Stomach smooth muscle (tissue), 2 donors: ENCODE data around the gene FAM25A.
"Not testable (repeated sequence)": the region's sequence is repeated elsewhere in the genome, so short reads cannot be mapped to it uniquely, and the experiment has no call there.

ENCODE experiments used
- H3K27ac ChIP-seq: one replicate; pipeline ENCODE4 v1.7.0; 2013; ENCODE audit warnings: mild to moderate bottlenecking, low read length, inconsistent platforms
- H3K27me3 ChIP-seq, 2 donors: one replicate each; pipeline ENCODE4 v1.7.0; 2013; ENCODE audit warnings: low read length in 2 of 2; ENCODE audit not compliant: insufficient read depth in 2 of 2, control insufficient read depth in 1 of 2
- H3K36me3 ChIP-seq, 2 donors: one replicate each; pipeline ENCODE4 v1.7.0; 2013; ENCODE audit warnings: low read length in 2 of 2; ENCODE audit not compliant: control insufficient read depth in 2 of 2, insufficient read depth in 2 of 2
- H3K4me1 ChIP-seq: one replicate; pipeline ENCODE4 v1.7.0; 2013; ENCODE audit warnings: low read length; ENCODE audit not compliant: control insufficient read depth, insufficient read depth
- H3K4me3 ChIP-seq, 2 donors: one replicate each; pipeline ENCODE4 v1.7.0; 2013; ENCODE audit warnings: low read length in 2 of 2
- H3K9ac ChIP-seq, 2 donors: one replicate each; pipeline ENCODE4 v1.7.0; 2013; ENCODE audit warnings: low read length in 2 of 2, mild to moderate bottlenecking in 1 of 2
- H3K9me3 ChIP-seq, 2 donors: one replicate each; pipeline ENCODE4 v1.7.0; 2013; ENCODE audit warnings: low read length in 2 of 2; ENCODE audit not compliant: control insufficient read depth in 2 of 2
- donor health status: healthy.
- donor health status: Pancreatic carcinoma.

Gene FAM25A

DNA sequence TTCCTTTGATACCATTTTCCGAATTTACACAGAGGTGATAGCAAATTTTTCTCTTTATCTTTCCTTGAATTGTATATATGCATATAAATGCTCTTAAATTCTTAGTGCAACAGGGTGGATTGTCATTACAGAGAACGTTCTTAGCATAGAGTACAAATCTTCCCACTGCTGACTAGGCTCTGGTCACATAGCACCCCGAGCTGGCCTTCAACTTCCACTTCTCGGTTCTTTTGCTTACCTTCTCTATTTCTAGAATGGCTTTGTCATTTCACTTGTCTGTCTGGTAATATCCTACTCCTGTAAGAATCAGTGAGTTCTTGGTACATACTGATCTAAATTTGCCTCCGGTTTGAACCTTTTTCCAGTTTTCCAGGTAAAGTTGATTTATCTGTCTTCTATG lies 38.4 kb upstream of the FAM25A start:
- H3K36me3 ChIP-seq, result no peaks in the 10 kb centered on the region
- no peak overlapping the region for H3K27ac ChIP-seq
- H3K4me3 ChIP-seq, result no peak overlapping the region
- no peak overlapping the region for H3K9ac ChIP-seq
- peaks cover 19% of the 10 kb centered on the region for H3K4me1 ChIP-seq
- no peaks in the 10 kb centered on the region for H3K27me3 ChIP-seq
- no peaks in the 10 kb centered on the region for H3K9me3 ChIP-seq

DNA sequence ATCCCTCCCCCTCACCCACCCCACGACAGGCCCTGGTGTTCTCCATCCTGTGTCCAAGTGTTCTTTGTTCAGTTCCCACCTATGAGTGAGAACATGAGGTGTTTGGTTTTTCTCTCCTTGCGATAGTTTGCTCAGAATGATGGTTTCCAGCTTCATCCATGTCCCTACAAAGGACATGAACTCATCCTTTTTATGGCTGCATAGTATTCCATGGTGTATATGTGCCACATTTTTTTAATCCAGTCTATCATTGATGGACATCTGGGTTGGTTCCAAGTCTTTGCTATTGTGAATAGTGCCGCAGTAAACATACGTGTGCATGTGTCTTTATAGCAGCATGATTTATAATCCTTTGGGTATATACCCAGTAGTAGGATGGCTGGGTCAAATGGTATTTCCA lies 35.6 kb upstream of the FAM25A start:
- H3K27ac ChIP-seq, H3K9me3 ChIP-seq, H3K9ac ChIP-seq, H3K36me3 ChIP-seq, H3K27me3 ChIP-seq, H3K4me3 ChIP-seq: not testable (repeated sequence)
- H3K4me1 ChIP-seq, result peaks cover 14% of the 10 kb centered on the region

DNA sequence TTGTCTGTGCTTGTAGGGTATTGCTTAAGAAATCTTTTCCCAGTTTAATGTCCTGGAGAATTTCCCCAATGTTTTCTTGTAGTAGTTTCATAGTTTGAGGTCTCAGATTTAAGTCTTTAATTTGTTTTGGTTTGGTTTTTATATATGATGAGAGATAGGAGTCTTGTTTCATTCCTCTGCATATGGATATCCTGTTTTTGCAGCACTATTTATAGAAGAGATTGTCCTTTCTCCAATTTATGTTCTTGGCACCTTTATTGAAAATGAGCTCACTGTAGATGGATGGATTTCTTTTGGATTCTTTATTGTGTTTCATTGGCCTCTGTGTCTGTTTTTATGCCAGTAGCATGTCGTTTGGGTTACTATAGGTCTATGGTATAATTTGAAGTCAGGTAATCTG lies 31.6 kb upstream of the FAM25A start:
- no peak overlapping the region for H3K9ac ChIP-seq
- H3K9me3 ChIP-seq, result no peaks in the 10 kb centered on the region
- no peaks in the 10 kb centered on the region for H3K27me3 ChIP-seq
- peaks cover 0 to under 1% of the 10 kb centered on the region in 2 donors for H3K36me3 ChIP-seq
- no peak overlapping the region for H3K4me3 ChIP-seq
- no peak overlapping the region for H3K27ac ChIP-seq
- no peaks in the 10 kb centered on the region for H3K4me1 ChIP-seq

DNA sequence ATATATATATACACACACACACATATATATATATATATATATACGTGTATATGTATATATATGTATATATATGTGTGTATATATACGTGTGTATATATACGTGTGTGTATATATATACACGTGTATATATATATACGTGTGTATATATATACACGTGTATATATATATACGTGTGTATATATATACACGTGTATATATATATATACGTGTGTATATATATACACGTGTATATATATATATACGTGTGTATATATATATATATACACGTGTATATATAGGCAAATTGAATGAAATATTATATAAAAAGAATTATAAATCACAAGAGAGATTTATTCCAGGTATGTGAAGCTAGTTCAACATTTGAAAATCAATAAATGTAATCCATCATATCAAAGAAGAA lies 28.7 kb upstream of the FAM25A start:
- not testable (repeated sequence) for H3K4me3 ChIP-seq, H3K27me3 ChIP-seq, H3K9ac ChIP-seq

DNA sequence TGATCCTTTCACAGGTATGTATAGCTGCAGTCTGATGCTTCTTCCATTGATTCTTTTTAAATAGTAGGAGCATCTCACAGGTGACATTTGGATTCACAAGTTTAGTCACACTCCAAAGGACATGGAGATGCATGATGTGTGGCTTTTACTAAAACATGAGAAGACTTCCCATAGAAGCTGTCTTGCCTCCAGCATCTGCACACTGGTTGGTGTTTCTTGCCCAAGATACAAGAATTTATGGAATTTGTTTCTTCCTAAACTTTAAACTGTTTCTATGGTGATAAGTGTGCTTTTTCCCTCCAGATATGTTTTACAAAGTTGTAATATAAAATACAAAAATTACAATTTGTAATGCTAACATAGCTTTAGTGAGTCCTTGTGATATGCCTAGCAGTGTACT lies 27.6 kb upstream of the FAM25A start:
- H3K27ac ChIP-seq, result no peak overlapping the region
- H3K4me1 ChIP-seq, result no peaks in the 10 kb centered on the region
- H3K9me3 ChIP-seq, result no peaks in the 10 kb centered on the region
- no peak overlapping the region for H3K9ac ChIP-seq
- H3K36me3 ChIP-seq, result peaks cover 0 to 5% of the 10 kb centered on the region in 2 donors
- no peak overlapping the region for H3K4me3 ChIP-seq
- H3K27me3 ChIP-seq, result no peaks in the 10 kb centered on the region

More for the DNA sequence above, 28.7 kb upstream of the FAM25A start:
- H3K9me3 ChIP-seq, H3K27ac ChIP-seq, H3K36me3 ChIP-seq, H3K4me1 ChIP-seq: not testable (repeated sequence)

DNA sequence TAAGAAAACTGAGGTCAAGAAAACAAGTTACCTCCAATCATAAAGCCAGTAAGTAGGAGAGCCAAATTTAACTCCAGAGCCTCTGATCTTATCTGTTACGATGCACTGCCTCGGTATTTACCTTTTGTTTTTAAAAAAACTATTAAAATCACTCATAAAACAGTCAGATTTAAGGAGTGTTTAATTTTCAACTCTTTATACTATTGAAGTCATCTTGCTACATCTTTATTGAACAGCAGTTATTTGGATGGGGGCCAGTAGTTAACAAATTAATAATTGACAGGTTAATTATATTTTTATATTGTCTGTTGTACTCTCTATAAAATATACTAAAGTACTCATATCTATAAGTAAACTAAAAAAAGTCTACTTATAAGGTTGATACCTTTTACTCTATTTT lies 27.2 kb upstream of the FAM25A start:
- Histone ChIP-seq H3K27ac (no peak overlapping the region), H3K9me3 (no peaks in the 10 kb centered on the region), H3K36me3 (peaks cover 0 to 5% of the 10 kb centered on the region in 2 donors), H3K9ac (no peak overlapping the region), H3K4me1 (no peaks in the 10 kb centered on the region), H3K27me3 (no peaks in the 10 kb centered on the region), H3K4me3 (no peak overlapping the region)

DNA sequence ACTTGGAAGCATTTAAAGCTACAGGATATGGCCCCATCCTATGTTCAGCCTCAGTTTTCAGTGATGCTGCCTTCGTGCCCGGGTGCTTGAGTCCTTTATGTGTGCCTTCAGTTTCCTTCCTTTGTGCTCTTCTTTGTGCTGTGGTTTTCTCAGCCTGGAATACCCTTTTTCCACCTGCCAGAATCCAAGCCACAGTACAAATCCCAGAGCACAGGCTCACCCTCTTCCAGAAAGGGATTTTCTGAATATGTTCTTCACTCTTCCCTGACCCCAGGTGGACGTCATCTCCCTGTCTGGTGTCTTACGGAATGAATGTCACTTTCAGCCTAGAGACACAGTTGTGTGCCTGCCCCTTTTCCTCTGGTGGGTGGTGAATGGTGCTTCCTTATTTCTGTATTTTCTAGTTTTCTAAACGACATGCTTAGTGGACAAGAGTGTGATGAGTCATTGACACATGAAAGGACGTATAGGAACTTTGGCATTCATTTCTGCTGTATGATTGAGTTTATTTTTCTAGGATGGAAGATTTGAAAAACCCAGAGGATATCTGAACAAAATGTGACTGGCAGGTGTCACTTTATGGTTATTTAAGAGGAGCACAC lies 20.2 kb upstream of the FAM25A start:
- not testable (repeated sequence) for H3K27ac ChIP-seq, H3K4me3 ChIP-seq, H3K9me3 ChIP-seq, H3K4me1 ChIP-seq, H3K9ac ChIP-seq, H3K27me3 ChIP-seq, H3K36me3 ChIP-seq

DNA sequence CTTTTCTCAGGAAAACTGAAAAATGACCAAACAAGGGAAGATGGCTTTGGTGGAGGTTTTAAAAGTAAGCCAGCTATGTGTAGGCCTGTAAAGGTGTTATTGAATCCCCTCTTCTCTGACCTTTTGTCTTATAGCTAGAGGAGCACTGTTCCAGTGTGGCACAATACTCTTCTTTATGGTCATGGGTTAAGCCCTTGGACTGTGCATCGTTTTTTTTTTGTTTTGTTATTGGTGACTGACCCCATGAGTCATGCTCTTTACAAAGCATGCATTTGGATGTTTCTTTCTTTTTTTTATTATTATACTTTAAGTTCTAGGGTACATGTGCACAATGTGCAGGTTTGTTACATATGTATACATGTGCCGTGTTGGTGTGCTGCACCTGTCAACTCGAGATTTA lies 19.6 kb upstream of the FAM25A start:
- Histone ChIP-seq H3K9ac (no peak overlapping the region), H3K4me3 (no peak overlapping the region), H3K27me3 (no peaks in the 10 kb centered on the region), H3K27ac (no peak overlapping the region), H3K36me3 (peaks cover 0 to 2% of the 10 kb centered on the region in 2 donors), H3K4me1 (no peaks in the 10 kb centered on the region), H3K9me3 (no peaks in the 10 kb centered on the region)

DNA sequence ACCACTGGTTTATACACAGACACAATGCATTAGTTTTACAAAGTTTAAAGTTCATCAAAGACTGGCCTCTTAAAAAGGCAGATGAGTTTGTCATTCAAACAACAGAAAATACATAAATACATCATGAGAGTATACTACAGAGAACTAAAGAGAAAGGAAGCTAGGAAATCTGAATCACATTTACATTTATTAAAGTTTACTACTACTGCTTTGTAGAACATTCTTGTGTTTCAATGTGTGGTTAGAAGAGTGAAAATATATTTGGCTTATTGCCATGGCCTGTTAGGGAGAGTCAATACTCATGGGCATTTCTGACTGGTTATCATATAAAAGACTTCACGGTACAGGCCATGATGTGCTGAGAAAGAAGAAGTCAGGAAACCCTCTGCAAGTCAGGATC lies 13.0 kb upstream of the FAM25A start:
- H3K27ac ChIP-seq, H3K36me3 ChIP-seq, H3K4me3 ChIP-seq: not testable (repeated sequence)

DNA sequence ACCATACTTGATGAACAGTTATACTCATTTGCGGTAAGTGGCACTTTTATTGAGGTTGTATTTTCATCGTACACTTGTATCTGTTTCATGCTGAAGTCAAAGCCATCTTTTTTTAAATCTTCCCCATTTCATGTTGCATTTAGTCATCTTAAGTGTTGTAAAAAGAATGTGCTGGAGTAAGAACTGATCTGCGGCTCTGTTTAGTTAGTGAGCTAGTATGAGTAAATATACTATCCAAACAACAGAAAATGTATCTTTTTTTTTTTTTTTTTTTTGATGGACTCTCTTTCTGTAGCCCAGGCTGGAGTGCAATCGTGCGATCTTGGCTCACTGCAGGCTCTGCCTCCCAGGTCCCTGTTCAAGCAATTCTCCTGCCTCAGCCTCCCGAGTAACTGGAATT lies 12.4 kb upstream of the FAM25A start:
- not testable (repeated sequence) for H3K27ac ChIP-seq, H3K4me1 ChIP-seq, H3K36me3 ChIP-seq, H3K4me3 ChIP-seq, H3K9ac ChIP-seq, H3K27me3 ChIP-seq, H3K9me3 ChIP-seq

More for the DNA sequence above, 13.0 kb upstream of the FAM25A start:
- not testable (repeated sequence) for H3K9me3 ChIP-seq, H3K4me1 ChIP-seq, H3K9ac ChIP-seq, H3K27me3 ChIP-seq

DNA sequence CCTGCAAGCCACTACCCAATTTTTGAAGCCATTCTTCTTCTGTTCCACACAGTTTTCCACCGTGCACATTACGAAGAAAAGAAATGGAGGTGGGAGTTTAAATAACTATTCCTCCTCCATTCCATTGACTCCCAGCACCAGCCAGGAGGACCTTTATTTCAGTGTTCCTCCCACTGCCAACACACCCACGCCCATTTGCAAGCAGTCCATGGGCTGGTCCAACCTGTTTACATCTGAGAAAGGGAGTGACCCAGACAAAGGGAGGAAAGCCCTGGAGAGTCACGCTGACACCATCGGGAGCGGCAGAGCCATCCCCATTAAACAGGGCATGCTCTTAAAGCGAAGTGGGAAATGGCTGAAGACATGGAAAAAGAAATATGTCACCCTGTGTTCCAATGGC lies 11.8 kb upstream of the FAM25A start:
- not testable (repeated sequence) for H3K27ac ChIP-seq, H3K9me3 ChIP-seq, H3K9ac ChIP-seq, H3K4me3 ChIP-seq, H3K36me3 ChIP-seq, H3K4me1 ChIP-seq, H3K27me3 ChIP-seq
